Psoas muscle (tissue), 8 donors: Measurements from ENCODE around the gene ITGA11. TPM values are rescaled to one million over a fixed set of nuclear protein-coding genes. Genes with fewer than 3 reads are reported as not detected.

Experiments
- ATAC-seq, 4 donors: fragments of 200-7000 bp; cut with Tn5 transposase; one replicate each; pipeline ENCODE4 v1.9.1; 2020; ENCODE audit warnings: moderate library complexity in 3 of 4, mild to moderate bottlenecking in 2 of 4
- DNase-seq, 2 donors: peaks; one replicate each; pipeline ENCODE4 v3.0.0-alpha.2; 2020
- H3K27ac ChIP-seq: fragments of 200-600 bp; one replicate; pipeline ENCODE4 v1.8.0; 2022
- H3K27me3 ChIP-seq, 3 donors: fragments of 200-600 bp in 1 of 3; one replicate each; pipeline versions ENCODE4 v1.6.1 to v1.8.0; 2013 to 2022; ENCODE audit warnings: low read length in 2 of 3, mild to moderate bottlenecking in 2 of 3, moderate library complexity in 1 of 3; ENCODE audit not compliant: insufficient read depth in 3 of 3
- H3K36me3 ChIP-seq, 2 donors: fragments of 200-600 bp in 1 of 2; one replicate each; pipeline versions ENCODE4 v1.6.1 to v1.8.0; 2013 to 2022; ENCODE audit warnings: low read depth in 1 of 2, mild to moderate bottlenecking in 1 of 2, moderate library complexity in 1 of 2; ENCODE audit not compliant: insufficient read depth in 1 of 2
- H3K4me1 ChIP-seq: fragments of 200-600 bp; one replicate; pipeline ENCODE4 v1.8.0; 2022
- H3K4me3 ChIP-seq: fragments of 200-600 bp; one replicate; pipeline ENCODE4 v1.8.0; 2022; ENCODE audit warnings: mild to moderate bottlenecking
- H3K9me3 ChIP-seq: fragments of 200-600 bp; one replicate; pipeline ENCODE4 v1.8.0; 2022
- CTCF ChIP-seq: fragments of 200-600 bp; IDR thresholded peaks from one replicate; pipeline ENCODE4 v1.8.0; 2022; ENCODE audit warnings: antibody characterized with exemption
- WGBS, 3 donors: extraction: QIAGEN DNeasy Blood & Tissue Kit; methylation state at CpG; one replicate each; pipeline versions ENCODE4 v1.1.6 to v1.1.7; 2013; 5-methylcytosine and 5-hydroxymethylcytosine counted together
- intact Hi-C, 2 donors: fragments of 100-400 bp; cut with DNase I; formaldehyde crosslinking; loops; one replicate each; pipeline versions ENCODE4 v1.11.0 to v1.14.2; 2022
- polyA plus RNA-seq, 3 donors: library from polyadenylated mRNA; stranded (reverse); fragments of 200-250 nt; gene quantifications; one replicate each; pipeline ENCODE4 v1.2.3, GENCODE V29; 2013
- total RNA-seq, 4 donors: library from RNA; stranded (reverse); fragmentation: NEBNext Ultra II Directional in 2 of 4; extraction: Animal tissue kit (Norgen Biotek cat#: 25700) in 2 of 4; gene quantifications; one replicate each; pipeline versions ENCODE4 v1.2.1 to v1.2.4, GENCODE V29; 2021 to 2023
- donor health status: healthy with polysubstance abuse.
- donor health status: DM: no; HTN: no; CAD: no; lungs with moderate emphysema.
- donor health status: Bipolar disorder and iron deficiency.
- donor health status: healthy.
- donor health status: DM: yes; HTN: yes; CAD: no.
- donor health status: DM: no; HTN: no; CAD: no.
- donor health status: DM: no; HTN: no; CAD: no.
- donor health status: DM: yes; HTN: yes; CAD: no.

The ITGA11 gene
- total and polyA plus RNA-seq, 7 donors = 0.10 to 7.9 (median 0.97) TPM

DNA sequence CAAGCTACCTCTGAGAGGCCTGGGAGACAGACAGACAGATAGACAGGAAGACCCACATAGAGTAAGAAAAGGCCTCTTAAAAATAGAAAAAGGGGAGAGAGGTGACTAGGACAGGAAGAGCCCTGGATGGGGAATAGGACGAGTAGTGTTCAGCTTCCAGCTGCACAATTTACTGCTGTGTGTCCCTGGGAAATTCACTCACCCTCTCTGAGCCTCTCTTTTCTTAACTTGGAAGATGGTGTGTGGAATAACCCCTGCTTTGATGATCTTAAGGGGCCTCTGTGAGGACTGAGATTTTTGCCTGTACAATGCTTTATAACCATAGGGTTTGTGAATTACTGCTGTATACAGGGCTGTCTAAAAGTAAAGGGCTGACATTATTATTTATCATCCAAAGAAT is 116.9 kb downstream of the ITGA11 start:
- intact Hi-C loops = no loop called here
- H3K4me1 ChIP-seq = peaks cover 9% of the 10 kb centered on the region
- peaks cover 0 to 2% (median 0%) of the 10 kb centered on the region in 3 donors for H3K27me3 ChIP-seq
- WGBS, 3 donors = 83 to 100% (median 85%) methylated on average over 1 of the region's 1 CpG
- H3K4me3 ChIP-seq = no peak overlapping the region
- H3K9me3 ChIP-seq = no peaks in the 10 kb centered on the region
- no peak for TF ChIP-seq CTCF
- H3K36me3 ChIP-seq = no peaks in the 10 kb centered on the region
- H3K27ac ChIP-seq = no peak overlapping the region
- ATAC-seq (no peak), DNase-seq (no peak)

- whole genome bisulfite sequencing, 3 donors = 73 to 75% (median 74%) methylated on average over 11 of the region's 11 CpGs
- TF ChIP-seq CTCF = no peak
Observed at GRCh38 chr15:68314563-68314962, 117.4 kb downstream of the ITGA11 start.

DNA sequence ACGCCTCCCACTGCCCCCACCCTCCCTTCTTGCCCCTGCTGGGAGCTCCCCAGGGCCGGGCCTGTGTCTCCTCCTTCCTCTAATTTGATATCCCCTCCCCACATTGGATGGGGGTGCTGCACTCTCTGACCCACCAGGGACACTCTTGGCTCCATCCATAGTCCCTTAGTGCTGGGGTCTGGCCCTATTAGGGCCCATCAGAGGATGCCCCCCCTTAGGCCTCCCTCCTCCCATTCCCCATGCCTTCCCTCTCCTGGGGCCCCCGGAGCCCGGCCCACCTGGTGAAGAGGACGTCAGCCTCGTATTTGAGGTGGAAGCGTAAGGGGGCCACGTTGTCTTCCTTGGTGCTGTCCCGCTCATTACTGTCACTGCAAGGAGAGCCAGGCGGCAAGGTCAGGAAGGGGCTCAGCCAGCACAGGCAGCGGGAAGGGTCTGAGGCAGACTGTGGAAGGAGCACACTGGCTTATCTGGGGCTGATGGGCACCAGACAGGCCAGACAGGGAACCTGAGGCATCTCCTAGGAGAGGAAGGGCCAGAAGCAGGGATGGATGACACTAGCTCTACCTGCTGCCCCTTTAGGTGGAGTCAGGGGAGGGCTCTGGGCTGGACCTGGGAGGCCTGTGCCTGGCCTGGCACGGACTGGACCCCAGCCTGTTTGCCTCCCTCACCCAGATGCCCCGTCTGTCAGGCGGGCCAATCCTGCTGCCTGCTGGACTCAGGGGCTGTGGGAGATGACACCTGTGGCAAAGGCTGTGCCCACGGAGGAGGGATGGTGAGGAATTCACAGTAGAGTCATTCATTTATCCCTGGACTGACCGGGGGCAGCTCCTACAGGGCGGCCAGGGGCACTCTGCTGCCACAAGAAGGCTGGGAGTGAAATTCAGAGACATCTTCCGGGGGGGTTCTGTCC is 118.2 kb downstream of the ITGA11 start:
- H3K27me3 ChIP-seq = peaks cover 0 to 2% (median 0%) of the 10 kb centered on the region in 3 donors
- ATAC-seq = no peak
- H3K27ac ChIP-seq = no peak overlapping the region
- WGBS, 3 donors = 88 to 94% (median 93%) methylated on average over 17 to 18 of the region's 18 CpGs
- no peak overlapping the region for H3K4me3 ChIP-seq
- H3K36me3 ChIP-seq = no peaks in the 10 kb centered on the region
- intact Hi-C loops = loop anchor here in 1 of 2 donors (5.0 kb wide), 1 partner anchor 364 kb away; no protein-coding TSS in a partner anchor
- H3K4me1 ChIP-seq = peaks cover 12% of the 10 kb centered on the region
- no peak for TF ChIP-seq CTCF
- no peaks in the 10 kb centered on the region for H3K9me3 ChIP-seq
- DNase-seq = no peak

More at GRCh38 chr15:68314563-68314962, 117.4 kb downstream of the ITGA11 start:
- H3K27me3 ChIP-seq = peaks cover 0 to 2% (median 0%) of the 10 kb centered on the region in 3 donors
- intact Hi-C loops = loop anchor here in 1 of 2 donors (5.0 kb wide), 1 partner anchor 363 kb away; no protein-coding TSS in a partner anchor
- no peak for DNase-seq
- H3K27ac ChIP-seq = no peak overlapping the region
- no peak overlapping the region for H3K4me3 ChIP-seq
- ATAC-seq = no peak
- H3K36me3 ChIP-seq = no peaks in the 10 kb centered on the region
- peaks cover 12% of the 10 kb centered on the region for H3K4me1 ChIP-seq
- H3K9me3 ChIP-seq = no peaks in the 10 kb centered on the region

DNA sequence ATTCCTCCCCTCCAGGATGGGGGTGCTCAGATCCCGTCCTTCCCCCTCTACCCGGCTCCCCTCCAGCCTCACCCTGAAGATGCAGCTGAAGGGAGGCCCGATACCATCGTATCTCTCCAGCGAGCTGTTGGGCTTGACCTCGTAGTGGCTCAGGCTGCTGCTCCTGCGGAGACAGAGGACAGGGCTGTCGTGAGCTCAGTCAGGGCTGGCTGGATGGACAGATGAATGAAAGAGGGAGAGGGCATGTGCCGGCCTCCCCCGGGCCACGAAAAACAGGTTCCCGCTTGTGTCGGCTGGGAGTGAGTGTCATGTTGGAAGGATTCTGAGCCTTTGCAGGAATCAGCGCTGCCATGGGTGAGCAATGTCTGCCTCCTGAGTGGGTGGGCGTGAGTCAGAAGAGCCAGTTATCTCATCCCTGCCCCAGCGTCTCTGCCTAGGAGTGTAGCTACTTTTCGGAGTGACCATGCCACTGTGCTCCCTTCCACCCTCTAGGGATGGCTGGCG is 119.2 kb downstream of the ITGA11 start:
- Histone ChIP-seq H3K27ac (no peak overlapping the region), H3K4me1 (peaks cover 12% of the 10 kb centered on the region), H3K9me3 (no peaks in the 10 kb centered on the region), H3K27me3 (peaks cover 0 to 2% (median 0%) of the 10 kb centered on the region in 3 donors), H3K4me3 (no peak overlapping the region), H3K36me3 (no peaks in the 10 kb centered on the region)
- TF ChIP-seq CTCF = no peak
- intact Hi-C loops = loop anchor here in 1 of 2 donors (5.0 kb wide), 1 partner anchor 365 kb away; no protein-coding TSS in a partner anchor
- 87 to 95% (median 90%) methylated on average over 18 of the region's 18 CpGs for WGBS, 3 donors
- no peak for ATAC-seq
- no peak for DNase-seq
